BLaER1 (cell line): Measurements from ENCODE around the gene RNF115.
A peak's percentile ranks its signal among the peaks of the same experiment; 100 is the strongest.
"Not testable (repeated sequence)": the region's sequence is repeated elsewhere in the genome, so short reads cannot be mapped to it uniquely, and the experiment has no call there.

ENCODE experiments used
- H3K27ac ChIP-seq: shearing (Covaris generic); formaldehyde crosslinking; 2 replicates; pipeline ENCODE4 v1.8.1; 2022
- H3K27me3 ChIP-seq: shearing (Covaris generic); formaldehyde crosslinking; 2 replicates; pipeline ENCODE4 v1.8.1; 2022
- H3K36me3 ChIP-seq: shearing (Covaris generic); formaldehyde crosslinking; 2 replicates; pipeline ENCODE4 v1.8.1; 2022
- H3K4me1 ChIP-seq: shearing (Covaris generic); formaldehyde crosslinking; 2 replicates; pipeline ENCODE4 v1.8.1; 2022
- H3K4me2 ChIP-seq: shearing (Covaris generic); formaldehyde crosslinking; 2 replicates; pipeline ENCODE4 v1.8.1; 2022
- H3K4me3 ChIP-seq: shearing (Covaris generic); formaldehyde crosslinking; 2 replicates; pipeline ENCODE4 v1.8.1; 2022
- H3K9ac ChIP-seq: shearing (Covaris generic); formaldehyde crosslinking; 2 replicates; pipeline ENCODE4 v1.8.1; 2022
- H3K9me3 ChIP-seq: shearing (Covaris generic); formaldehyde crosslinking; 2 replicates; pipeline ENCODE4 v1.8.1; 2022
- H4K20me1 ChIP-seq: shearing (Covaris generic); formaldehyde crosslinking; 2 replicates; pipeline ENCODE4 v1.8.1; 2022
- Cebpa-rat ChIP-seq: shearing (Covaris generic); IDR thresholded peaks from 2 replicates; pipeline ENCODE4 v1.8.1; 2022

RNF115 gene

GRCh38 chr1:145827966-145828365 lies 4.1 kb upstream of the RNF115 start:
- TF ChIP-seq Cebpa-rat, result no peak
- Histone ChIP-seq H3K27me3 (no peaks in the 10 kb centered on the region), H3K4me1 (peaks cover 14% of the 10 kb centered on the region), H3K27ac (no peak overlapping the region), H3K9ac (no peak overlapping the region), H3K4me3 (no peak overlapping the region), H3K9me3 (no peaks in the 10 kb centered on the region), H3K36me3 (peaks cover 75% of the 10 kb centered on the region), H4K20me1 (peaks cover 30% of the 10 kb centered on the region), H3K4me2 (no peak overlapping the region)

GRCh38 chr1:145826030-145826429 lies 2.1 kb upstream of the RNF115 start:
- H3K4me2 ChIP-seq, result peak overlapping the region; percentile 84
- peaks cover 56% of the 10 kb centered on the region for H3K36me3 ChIP-seq
- H3K27me3 ChIP-seq, result no peaks in the 10 kb centered on the region
- no peak for TF ChIP-seq Cebpa-rat
- no peak overlapping the region for H3K27ac ChIP-seq
- no peak overlapping the region for H3K9ac ChIP-seq
- H3K4me3 ChIP-seq, result peak overlapping the region; percentile 90; the same call in 1 of the 2 replicates
- peaks cover 14% of the 10 kb centered on the region for H3K4me1 ChIP-seq
- no peaks in the 10 kb centered on the region for H3K9me3 ChIP-seq
- H4K20me1 ChIP-seq, result peaks cover 22% of the 10 kb centered on the region

- H3K9ac ChIP-seq, result peak overlapping the region; percentile 93
- H3K36me3 ChIP-seq, result peaks cover 41% of the 10 kb centered on the region
- peak overlapping the region; percentile 89 for H3K27ac ChIP-seq
- peak overlapping the region; percentile 90 for H3K4me3 ChIP-seq
- H3K4me1 ChIP-seq, result peaks cover 14% of the 10 kb centered on the region
- no peaks in the 10 kb centered on the region for H3K9me3 ChIP-seq
- H3K4me2 ChIP-seq, result peak overlapping the region; percentile 84
- H4K20me1 ChIP-seq, result peaks cover 22% of the 10 kb centered on the region
- no peaks in the 10 kb centered on the region for H3K27me3 ChIP-seq
- no peak for TF ChIP-seq Cebpa-rat
Observed at GRCh38 chr1:145824499-145824842, 576 bp upstream of the RNF115 start.

DNA sequence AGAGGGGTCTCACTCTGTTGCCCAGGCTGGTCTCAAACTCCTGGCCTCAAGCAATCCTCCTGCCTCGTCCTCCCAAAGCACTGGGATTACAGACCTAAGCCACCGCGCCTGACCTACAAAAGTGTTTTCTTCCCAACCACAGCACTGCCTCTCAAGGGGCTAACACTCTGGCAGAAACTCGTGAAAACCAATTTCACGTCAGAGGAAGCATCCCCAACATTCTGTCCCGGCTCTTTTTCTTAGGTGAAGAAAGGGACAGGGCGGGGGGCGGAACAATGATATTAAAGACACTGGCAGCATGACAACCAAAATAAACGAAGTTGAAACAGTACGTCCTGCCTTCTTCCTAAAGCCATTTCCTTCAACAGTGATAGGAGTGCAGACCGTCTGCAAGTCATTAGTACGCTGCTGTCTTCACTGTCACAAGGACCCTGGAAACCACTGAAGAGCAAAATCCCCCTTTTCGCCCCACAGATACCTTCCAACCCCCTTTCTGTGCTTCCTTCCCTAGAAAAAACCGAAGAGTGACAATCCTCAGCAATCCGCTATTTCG lies 1.0 kb downstream of the RNF115 start:
- not testable (repeated sequence) for H3K4me2 ChIP-seq, H3K27ac ChIP-seq, H3K4me3 ChIP-seq, H3K9ac ChIP-seq, H3K27me3 ChIP-seq, H3K9me3 ChIP-seq
- H4K20me1 ChIP-seq, result peaks cover 15% of the 10 kb centered on the region
- peaks cover 14% of the 10 kb centered on the region for H3K4me1 ChIP-seq
- H3K36me3 ChIP-seq, result peaks cover 29% of the 10 kb centered on the region

- H4K20me1 ChIP-seq, H3K9me3 ChIP-seq, H3K27me3 ChIP-seq, H3K4me1 ChIP-seq, H3K9ac ChIP-seq, H3K36me3 ChIP-seq, H3K27ac ChIP-seq, H3K4me2 ChIP-seq, H3K4me3 ChIP-seq: not testable (repeated sequence)
Observed at GRCh38 chr1:145818095-145818494, 5.8 kb downstream of the RNF115 start.

DNA sequence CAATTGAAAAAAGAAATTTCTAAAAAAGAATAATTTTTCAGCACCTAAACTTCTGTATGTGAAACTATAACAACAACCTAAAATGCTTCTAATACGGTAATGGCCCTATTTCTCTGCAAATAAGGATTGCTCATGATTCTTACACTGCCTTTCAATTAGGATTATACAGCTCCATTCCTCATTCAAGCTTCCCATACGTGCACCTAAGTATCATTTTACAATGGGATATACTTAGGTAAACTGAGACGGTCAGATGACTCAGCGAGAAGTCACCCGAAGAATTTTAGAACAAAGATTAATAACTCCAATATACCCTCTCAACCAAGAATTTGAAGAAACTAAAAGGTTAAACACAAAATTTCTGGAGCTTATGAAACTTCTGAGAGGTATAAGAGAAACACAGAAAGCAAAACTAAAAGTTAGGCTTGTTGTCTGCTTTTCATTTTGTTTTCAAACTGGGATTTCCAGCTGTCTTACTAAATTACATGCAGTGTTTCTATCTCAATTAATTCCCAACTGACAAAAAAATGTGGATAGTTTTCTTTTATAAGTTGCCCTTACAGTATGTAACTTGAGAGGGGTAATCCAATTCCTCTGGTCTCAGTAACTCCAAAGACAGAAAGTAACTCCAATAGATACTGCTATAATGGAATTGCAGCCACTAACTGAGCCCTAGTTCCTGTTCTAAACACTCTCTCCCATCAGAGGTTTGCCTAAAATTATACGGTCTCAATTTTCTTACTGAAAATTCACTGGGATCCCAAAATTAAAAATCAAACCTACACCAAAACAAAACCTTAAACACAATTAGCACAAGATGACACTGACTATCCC lies 10.7 kb downstream of the RNF115 start:
- H4K20me1 ChIP-seq, result peaks cover 11% of the 10 kb centered on the region
- not testable (repeated sequence) for H3K9me3 ChIP-seq, H3K4me1 ChIP-seq, H3K36me3 ChIP-seq, H3K27ac ChIP-seq, H3K27me3 ChIP-seq, H3K9ac ChIP-seq, H3K4me3 ChIP-seq, H3K4me2 ChIP-seq

DNA sequence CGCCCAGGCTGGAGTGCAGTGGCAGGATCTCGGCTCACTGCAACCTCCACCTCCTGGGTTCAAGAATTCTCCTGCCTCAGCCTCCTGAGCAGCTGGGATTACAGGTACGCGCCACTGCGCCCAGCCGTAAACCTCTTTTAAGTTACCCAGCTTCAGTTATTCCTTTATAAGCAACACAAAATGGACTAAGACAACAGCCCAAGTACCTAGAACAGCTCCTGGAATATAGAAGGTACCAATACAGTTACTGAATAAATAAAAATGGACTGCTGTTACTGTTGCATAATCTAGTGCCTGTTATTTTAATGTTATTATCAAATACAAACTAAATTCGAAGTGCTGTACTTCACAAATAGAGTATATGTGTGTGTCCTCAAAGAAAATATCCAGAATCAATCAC lies 17.1 kb downstream of the RNF115 start:
- H3K9ac ChIP-seq, result no peak overlapping the region
- no peak overlapping the region for H3K4me2 ChIP-seq
- no peak overlapping the region for H3K4me3 ChIP-seq
- no peaks in the 10 kb centered on the region for H3K27me3 ChIP-seq
- H4K20me1 ChIP-seq, result peaks cover 72% of the 10 kb centered on the region
- no peaks in the 10 kb centered on the region for H3K9me3 ChIP-seq
- H3K4me1 ChIP-seq, result peaks cover 12% of the 10 kb centered on the region; the same call in 1 of the 2 replicates
- H3K27ac ChIP-seq, result no peak overlapping the region
- no peak for TF ChIP-seq Cebpa-rat
- peaks cover 7% of the 10 kb centered on the region for H3K36me3 ChIP-seq

GRCh38 chr1:145806408-145806807 lies 17.5 kb downstream of the RNF115 start:
- TF ChIP-seq Cebpa-rat, result no peak
- peaks cover 7% of the 10 kb centered on the region for H3K36me3 ChIP-seq

GRCh38 chr1:145805057-145805456 lies 18.8 kb downstream of the RNF115 start:
- no peak overlapping the region for H3K4me2 ChIP-seq
- no peak overlapping the region for H3K27ac ChIP-seq
- peaks cover 88% of the 10 kb centered on the region for H4K20me1 ChIP-seq
- H3K27me3 ChIP-seq, result no peaks in the 10 kb centered on the region
- TF ChIP-seq Cebpa-rat, result no peak
- H3K36me3 ChIP-seq, result peaks cover 13% of the 10 kb centered on the region
- H3K9ac ChIP-seq, result no peak overlapping the region
- H3K4me1 ChIP-seq, result peaks cover 12% of the 10 kb centered on the region; the same call in 1 of the 2 replicates
- no peaks in the 10 kb centered on the region for H3K9me3 ChIP-seq
- no peak overlapping the region for H3K4me3 ChIP-seq

More at GRCh38 chr1:145806408-145806807, 17.5 kb downstream of the RNF115 start:
- no peak overlapping the region for H3K27ac ChIP-seq
- no peak overlapping the region for H3K4me3 ChIP-seq
- no peaks in the 10 kb centered on the region for H3K9me3 ChIP-seq
- no peaks in the 10 kb centered on the region for H3K27me3 ChIP-seq
- peaks cover 77% of the 10 kb centered on the region for H4K20me1 ChIP-seq
- H3K9ac ChIP-seq, result no peak overlapping the region
- no peak overlapping the region for H3K4me2 ChIP-seq
- peaks cover 12% of the 10 kb centered on the region; the same call in 1 of the 2 replicates for H3K4me1 ChIP-seq

GRCh38 chr1:145804235-145805045 lies 19.5 kb downstream of the RNF115 start:
- TF ChIP-seq Cebpa-rat, result no peak
- Histone ChIP-seq H3K9me3 (0 out of 2 replicates have a peak, but pooled peaks cover 4% of the 10 kb centered on the region), H3K4me2 (no peak overlapping the region), H3K36me3 (peaks cover 13% of the 10 kb centered on the region), H3K4me1 (peaks cover 12% of the 10 kb centered on the region; the same call in 1 of the 2 replicates), H3K27ac (no peak overlapping the region), H3K9ac (no peak overlapping the region), H4K20me1 (peaks cover 88% of the 10 kb centered on the region), H3K27me3 (no peaks in the 10 kb centered on the region), H3K4me3 (no peak overlapping the region)
